Measurements from ENCODE around the gene KAZN.

KAZN gene

DNA sequence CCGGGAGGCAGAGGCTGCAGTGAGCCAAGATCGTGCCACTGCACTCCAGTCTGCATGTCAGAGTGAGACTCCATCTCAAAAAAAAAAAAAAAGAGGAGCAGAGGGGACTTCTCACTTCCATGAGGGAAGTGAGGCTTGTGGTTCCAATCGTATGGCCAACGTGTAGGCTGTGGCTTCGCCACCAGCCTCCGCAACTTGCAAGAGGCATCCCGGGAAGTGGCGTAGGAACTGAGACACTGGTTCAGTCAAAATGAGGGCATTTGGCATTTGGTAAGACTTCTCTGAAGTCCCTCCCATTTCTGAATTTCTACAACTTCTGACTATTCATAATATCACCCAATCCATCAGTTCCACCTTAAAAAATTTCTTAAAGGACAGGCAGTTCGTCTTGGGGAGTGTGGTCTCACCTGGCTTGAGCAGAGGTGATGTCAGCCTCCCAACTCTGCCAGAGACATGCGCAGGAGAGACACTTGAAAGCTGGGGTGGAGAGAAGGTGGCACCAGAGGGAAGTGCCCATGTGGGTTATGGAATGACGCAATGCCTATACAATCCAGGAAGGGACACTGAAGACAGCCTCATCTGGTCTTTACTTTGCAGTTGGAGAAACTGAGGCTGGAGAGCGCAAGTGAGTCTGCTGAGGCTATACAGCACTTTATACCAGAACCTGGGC, 17.2 kb downstream of the KAZN start:
- DNase-seq: no peak

DNA sequence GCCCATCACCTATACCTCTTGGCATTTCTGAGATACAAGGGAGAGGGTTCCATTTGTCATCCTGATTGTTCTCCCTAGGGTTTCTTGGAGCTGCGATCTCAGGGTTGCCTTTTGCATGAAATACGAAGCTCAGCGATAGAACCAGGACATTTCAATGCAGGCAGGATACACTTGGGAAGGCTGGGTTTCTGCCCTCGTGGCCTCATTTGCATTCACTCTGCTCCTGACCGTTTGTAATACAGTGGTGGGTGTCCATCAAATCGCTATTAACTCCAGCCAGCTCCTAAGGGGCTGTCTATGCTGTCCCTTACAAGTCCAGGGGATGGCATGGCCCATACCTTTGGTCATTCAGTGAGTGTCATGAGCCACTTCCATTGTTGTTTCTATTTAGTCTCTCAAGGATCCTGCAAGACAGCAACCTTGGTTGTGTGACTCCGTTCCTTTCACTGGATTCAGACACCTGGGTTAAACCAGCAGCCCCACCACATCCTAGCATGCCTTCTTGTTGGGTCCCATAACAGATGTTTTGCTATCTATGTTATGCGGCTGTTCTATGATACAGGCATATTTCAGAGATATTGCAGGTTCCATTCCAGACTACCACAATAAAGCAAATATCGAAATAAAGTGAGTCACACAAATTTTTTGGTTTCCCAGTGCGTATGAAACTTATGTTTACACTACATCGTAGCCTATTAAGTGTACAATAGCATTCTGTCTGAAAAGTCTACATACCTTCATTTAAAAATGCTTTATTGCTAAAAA, 18.3 kb downstream of the KAZN start:
- DNase-seq: peak; percentile 30

DNA sequence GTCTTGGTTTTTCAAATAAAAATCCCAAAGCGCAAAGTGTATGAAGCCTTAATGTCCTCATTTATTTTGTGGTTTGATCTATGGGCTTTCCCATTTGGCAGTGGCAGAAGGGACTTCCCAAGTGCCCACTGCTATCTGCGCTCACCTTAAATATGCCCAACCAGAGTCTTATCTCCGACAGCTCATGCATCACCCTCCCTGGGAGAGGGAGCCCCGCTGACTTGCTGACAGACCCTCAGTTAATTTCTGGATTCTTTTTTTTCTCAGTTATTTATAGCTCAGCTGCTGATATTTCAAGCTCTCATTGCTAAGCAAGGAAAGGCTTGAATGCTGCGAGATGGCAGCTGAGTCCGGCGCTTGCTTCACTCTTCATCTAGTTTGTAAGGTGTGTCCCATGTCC, 19.3 kb downstream of the KAZN start:
- DNase-seq: no peak

DNA sequence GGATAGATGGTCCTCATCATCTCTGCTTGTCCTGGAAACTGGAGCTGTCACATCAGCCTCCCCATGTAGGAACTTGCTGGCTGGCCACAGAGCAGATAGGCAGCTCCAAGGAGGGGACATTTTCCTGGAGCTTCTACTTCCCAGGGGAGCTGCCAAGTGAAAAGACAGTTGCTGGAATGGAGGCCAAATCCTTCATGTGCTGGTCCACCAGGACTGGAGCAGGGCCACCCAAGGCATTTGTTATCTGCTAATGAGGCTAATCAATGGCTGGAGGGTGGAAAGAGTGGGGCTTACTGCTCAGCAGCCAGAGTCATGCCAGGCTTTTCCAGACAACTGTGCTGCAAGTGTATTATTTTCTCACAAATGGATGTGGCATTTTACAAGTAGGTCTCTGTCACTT, 22.5 kb downstream of the KAZN start:
- DNase-seq: no peak

DNA sequence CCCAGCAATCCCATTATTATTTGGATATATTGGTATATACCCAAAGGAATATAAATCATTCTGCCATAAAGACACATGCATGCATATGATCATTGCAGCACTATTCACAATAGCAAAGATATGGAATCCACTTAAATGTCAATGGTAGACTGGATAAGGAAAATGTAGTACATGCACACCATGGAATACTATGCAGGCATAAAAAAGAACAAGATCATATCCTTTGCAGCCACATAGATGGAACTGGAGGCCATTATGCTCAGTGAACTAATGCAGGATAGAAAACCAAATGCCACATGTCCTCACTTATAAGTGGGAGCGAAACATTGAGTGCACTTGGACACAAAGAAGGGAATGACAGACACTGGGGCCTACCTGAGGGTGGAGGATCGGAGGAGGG, 24.6 kb downstream of the KAZN start:
- no peak for DNase-seq

DNA sequence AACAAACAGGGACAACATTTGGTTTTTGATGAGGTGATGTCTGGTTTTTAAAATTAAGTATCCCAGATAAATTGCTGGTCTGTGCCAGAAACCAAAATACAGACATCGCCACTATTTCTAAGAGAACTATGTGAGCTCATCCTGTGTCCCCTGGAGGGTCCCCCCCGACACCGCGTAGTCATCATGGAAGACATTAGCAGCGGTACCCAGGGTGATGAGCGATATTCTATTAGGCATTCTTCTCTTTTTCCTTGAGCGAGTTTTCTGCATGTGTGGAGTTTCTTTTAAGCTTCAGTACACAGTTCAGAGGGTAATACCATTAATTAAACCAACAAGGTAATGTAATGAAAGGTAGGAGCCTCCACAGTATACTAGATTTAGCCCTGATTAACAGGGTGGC, 26.5 kb downstream of the KAZN start:
- DNase-seq: no peak

DNA sequence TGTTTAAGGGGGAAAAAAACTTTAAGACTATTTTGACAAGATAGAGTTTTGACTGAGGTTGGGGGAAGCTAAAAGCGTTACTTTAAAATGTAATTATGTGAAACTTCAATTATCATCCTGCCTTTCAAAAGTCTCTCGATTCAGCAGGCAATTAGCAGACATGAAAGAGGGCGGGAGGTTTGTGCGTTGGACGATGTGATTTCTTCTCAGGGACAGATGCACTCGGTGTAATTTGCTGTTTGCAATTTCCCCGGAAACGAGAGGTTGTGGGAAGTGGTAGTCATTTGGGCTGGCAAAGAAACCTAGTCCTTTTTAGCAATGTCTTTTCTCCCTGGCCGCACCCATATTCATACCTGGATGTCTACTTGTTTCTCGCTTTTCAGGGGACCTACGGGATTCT, 27.1 kb downstream of the KAZN start:
- DNase-seq: no peak

DNA sequence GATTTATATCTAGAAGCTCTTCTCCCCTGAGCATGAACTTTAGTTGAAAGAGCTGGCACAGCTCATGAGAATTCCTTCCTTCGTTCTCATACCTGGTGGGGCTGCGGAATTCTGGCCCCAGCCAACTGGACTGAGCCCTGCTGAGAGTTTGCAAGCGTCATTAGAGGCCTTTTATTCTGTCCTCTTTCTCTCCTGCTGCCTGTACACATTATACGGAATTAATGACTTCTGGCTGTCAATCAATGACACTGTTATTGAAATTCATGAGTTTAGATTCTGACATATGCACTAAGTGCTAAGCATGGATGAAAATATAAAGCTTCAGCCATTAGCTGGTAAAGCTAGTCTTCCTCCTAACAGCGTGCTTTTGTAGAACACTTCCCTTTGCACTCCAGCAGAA, 27.5 kb downstream of the KAZN start:
- DNase-seq: no peak

DNA sequence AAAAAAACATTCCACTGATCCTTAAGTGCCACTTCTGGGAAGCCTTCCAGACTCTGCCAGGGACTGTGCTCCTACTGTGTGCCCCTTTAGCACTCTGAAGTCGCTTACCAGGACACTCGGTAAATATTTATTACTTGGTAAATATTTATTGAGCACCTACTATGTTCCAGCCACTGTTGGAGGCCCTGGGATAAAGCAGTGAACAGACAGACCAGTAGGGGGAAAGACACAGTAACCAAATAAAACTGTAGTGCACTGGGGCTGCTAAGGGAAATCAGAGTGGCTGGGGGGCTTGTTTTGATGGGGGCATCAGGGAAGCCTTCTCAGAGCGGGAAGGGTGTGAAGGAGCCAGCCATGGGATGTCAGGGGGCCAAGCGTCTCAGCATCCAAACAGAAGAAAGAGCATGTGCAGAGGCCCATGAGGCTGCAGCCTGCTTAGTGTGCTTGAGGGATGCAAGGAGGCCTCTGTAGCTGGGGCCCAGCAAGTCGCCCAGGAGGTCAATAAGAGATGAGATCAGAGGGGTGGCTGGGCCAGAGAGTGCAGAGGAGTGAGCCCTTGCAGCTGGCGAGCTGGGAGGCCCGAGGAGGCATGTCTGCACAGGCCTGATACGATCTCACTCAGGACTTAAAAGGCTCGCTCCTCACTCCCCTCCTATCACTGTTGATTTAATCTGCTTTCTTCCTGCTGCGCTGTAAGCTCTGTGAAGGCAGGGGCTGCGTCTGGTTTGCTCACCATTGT, 28.6 kb downstream of the KAZN start:
- DNase-seq: peak; percentile 32

DNA sequence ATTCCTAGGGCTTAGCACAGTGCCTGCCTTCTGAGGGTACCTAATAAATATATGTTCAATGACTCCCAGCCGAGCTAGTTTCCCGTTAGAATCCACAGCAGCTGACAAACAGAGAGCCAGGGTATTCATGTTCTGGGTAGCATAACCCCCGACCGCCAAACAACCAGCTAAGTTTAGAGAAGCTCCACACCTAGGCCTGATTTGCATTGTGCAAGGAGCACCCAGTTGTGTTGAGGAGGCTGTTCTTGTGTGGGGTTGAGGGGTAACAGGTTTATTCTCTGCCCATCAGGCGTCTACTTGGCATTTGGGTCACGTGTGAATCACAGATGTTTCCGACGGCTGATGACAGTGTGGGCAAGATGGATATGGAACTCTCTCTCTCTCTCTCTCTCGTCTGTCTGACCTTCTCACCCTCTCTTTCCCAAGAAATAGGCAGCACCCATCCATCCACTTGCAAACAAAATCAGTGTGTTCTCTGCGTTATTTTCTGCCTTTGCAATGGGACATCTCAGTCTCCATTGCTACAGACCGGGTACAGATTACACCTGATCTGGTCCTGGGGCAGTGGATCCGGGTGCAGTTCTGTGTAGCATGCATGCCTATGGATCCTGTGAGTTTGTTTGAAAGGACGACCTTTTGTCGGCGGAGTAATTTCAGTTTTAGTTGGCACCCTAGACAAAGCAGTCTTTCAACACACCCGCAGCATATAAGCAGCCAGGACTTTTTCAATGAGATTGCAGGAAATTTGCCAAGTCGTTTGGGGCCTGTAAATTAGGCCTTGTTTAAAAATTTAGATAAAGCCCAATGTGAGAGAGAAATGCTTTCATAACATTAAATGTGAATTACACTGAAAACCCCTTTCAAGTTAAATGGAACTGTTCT, 29.4 kb downstream of the KAZN start:
- DNase-seq: no peak

DNA sequence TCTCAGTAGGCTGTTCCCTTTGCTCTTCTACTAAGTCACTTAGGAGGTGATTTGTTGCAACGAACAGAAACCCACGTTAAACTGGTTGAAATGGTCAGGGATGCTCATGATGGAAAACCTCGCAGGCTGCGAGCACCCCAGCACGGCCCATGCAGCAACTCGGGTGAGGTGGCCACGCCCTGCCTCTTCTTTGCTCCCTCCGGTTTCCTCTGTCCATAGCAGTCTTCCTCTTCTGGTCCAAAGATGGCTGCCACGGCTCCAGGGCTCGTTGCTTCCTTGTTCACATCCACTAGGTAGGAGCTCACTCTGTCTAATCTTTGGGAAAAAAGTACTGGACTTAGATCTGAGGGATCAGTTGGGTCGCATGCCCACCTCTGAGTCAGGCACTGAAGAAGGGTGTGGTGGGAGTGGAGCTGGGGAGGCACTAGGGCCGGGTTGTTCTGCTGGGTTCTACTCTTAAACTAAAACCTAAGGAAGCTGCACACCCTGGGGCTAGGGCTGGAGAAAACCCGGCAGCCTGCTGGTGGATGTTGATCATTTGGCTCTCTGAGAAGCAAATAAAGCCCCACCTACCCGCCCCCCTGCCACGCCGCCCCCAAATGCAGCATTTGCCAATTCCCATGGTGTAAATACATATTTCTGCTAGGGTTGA, 31.0 kb downstream of the KAZN start:
- DNase-seq: no peak

DNA sequence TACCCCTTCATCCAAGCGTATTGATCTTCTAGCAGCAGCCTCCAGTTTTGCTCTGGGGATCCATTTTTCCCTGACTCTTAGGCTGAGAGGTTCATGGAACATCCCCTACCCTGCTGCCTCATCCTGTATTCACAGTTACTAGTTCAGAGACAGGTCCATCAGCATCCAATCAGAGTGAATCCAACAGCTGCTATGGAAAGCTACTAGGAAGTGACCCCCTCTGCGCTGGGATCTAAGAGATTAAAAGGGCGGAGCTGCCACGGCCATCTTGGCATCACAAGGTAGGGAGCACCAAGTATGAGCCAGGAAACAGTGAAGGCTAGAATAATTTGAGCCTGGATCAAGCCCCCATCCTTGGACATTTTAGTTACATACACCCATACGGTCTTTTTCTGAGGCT, 32.5 kb downstream of the KAZN start:
- DNase-seq: no peak

DNA sequence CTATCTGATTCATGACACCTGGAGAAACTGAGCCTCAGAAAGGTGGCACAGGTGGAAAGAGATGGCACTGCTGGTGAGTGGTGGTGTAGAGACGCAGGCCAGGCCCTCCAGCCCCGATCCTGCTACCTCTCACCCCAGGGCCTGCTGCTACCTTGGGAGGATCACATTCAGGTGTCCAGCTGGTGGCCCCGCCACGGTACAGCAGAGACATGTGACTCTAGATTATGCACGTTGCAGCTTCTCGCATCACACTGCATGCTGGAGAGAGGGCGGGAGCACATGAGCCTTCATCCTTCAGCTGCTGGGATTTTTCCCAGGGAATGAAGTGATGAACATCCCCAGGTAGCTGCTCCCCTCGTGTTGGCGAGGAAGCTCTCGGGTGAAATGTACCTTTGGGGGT, 32.9 kb downstream of the KAZN start:
- DNase-seq: no peak

DNA sequence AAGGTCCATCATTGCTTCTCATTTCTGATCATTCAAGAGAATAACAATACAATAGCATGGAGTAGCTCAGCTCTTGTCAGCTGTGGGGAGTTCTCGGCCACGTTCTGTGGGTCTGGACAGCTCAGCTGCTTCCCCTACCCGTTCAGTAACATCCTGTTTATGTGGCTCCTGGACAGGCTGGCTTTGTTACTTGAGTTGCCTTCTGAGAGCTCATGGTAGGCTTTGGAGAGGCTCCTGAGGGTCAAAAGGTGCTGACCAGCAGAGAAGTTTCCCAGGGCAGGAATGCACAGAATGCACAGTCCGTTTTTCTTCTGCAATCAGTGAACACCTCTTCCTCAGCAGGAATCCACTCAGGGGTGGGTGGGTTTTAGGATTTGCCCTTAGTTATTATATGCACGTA, 36.0 kb downstream of the KAZN start:
- no peak for DNase-seq

DNA sequence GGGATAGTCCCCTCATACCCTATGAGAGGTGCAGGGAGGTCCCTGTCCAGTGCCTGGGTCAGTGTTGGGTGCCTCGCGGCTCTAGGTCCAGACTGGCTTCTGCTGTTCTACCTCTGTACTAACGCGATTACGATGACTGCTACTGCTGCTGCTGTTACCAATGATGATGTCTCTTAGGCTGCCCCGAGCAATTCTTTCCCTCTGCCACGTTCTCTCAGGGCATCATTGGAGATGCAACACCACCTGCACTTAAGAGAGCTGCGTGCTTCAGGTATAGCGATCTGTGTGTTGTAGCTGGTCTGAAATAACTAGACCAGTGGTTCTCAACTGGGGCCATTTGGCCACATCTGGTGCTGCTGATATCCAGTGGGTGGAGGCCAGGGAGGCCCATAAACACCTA, 36.9 kb downstream of the KAZN start:
- no peak for DNase-seq

DNA sequence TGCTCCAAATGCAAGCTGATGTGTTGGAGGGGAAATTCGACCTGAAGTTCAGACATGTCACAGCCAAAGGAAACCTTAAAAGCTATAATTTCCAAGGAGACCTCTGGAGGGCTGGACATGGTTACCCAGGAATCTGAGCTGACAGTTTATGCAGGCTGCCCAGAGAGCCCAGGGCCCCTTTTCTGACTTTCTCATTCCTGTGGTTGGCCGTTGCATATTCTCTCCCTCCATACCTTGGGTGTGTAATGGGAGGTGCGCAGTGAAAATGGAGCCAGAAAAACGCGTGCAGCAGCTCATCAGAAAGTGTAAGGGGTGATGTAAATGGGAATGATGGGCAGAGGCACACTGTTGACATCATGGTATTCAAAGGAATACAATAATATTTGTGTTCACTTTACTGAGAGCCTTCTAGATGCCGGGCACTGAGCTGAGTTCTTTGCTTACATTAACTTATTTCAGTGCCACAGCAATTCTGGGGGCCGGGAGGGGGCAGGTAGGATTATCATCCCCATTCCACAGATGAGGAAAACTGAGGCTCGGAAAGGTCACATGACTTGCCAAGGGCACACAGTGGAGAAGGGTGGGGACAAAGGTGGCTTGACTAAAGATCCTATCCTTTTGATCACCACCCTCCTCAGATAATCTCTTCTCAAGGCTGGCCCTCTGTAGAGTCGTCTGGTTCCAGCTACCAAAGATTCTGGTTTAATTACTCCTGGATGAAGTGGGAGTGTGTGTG, 38.6 kb downstream of the KAZN start:
- no peak for DNase-seq

DNA sequence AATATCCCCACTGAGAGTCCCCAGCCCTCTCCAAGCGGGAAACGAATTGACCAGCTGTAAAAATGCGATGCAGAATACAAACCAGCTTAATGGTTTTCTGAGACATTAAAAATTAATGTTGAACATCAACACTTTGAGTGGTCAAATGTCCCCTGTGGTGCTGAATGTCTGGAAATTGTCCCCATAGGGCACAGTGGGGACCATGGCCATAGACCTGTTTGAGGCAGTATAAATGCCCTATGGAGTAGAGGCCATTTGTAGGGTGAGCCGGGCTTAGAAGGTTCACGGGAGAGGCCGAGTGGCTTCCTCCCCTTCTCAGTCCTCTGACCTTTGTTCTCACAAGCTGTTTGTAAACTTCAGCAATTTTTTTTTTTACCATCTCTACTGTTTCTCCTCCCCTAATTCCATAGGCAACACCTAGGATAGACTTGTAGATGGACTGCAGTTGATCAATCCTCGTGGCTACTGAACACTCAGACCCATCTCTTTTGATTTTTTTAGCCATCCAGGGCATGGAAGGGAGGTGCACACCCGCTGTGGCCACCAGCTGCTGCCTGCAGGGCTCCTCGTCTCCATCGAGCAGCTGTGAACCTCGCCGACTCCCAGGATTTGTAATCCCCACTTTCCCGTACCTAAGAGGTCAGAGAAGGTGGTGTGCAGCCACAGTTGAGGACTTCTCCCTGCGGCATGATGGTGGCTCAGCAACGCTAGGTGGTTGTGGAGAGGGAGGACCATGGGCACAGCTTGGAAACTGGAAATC, 41.0 kb downstream of the KAZN start:
- no peak for DNase-seq

DNA sequence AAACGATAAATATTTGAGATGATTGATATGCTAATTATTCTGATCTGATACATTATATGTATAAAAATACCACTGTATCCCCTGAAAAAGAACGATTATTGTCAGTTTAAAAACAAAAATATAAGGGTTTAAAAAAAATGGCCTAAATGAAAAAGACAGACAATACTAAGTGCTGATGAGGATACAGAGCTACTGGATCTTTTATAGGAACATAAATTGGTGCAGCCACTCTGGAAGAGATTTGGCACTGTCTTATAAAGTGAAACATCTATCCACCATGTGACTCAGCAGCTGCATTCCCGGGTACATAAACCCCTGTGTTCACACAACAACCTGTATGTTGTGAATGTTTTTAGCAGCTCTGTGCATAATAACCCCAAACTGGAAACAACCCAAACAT, 44.2 kb downstream of the KAZN start:
- no peak for DNase-seq

DNA sequence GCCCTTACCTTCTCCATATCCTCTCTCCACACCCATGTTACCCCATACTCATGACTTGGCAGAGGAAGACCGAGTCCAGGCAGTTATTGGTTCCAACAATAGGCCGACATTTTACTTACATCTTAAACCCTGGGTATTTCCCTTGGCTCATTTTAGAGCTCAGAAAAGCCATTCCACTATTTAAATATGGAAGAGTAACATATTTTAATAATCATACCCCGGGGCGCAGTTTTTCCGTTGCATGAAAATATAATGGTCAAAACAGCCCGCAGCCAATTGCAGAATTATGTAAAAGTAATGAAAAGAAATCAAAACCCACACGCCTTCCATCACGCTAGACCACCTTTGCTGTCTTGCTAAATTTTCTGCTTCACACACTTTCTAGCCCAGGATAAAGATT, 48.5 kb downstream of the KAZN start:
- DNase-seq: no peak

DNA sequence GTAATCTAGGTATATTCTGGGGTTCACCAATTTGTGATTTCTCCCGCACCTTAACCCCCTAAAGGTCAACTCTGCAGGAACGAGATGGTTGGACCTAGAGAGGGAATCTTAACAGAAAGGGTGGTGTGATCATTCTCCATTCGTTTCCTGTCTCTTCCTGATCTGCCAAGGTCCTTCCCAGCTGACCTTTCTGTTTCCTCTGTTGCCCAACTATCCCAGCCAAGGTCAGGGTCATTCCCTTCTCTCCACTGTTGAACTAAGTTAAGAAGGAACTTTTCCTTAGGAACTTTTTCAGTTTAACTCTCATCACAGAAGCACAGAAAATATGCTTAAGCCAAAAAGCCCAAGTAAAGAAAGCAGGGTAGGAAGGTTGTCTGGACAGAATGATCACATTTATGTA, 49.3 kb downstream of the KAZN start:
- DNase-seq: no peak

DNA sequence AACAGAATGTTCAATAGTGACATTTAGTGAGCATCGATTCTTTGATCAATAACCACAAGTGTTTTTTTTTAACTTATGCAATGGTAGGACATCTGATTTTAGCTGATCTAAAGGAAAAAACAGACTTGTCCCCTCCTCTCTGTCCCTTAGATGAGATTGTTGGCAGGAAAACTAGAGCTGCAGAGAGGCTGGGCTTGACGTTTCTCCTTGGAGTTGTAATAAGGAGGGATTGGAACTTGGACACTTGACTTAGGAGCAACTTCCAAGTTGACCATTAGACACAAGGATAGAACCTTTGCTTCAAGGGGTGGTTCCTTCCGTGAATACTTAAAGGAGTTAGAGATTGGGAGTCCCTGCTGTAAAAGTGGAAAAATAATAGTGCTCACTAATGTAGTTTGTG, 49.9 kb downstream of the KAZN start:
- no peak for DNase-seq

Data from NCI-H526 treated with DMSO at 0.1 percent for 48 hours (cell line).